Ectodermal cell (in vitro differentiated cells): ENCODE results near the gene EEF2.
"Not testable (repeated sequence)": the region's sequence is repeated elsewhere in the genome, so short reads cannot be mapped to it uniquely, and the experiment has no call there.

ENCODE experiments used
- H3K27ac ChIP-seq: 2 replicates; pipeline ENCODE4 v1.7.0; 2013; ENCODE audit warnings: mild to moderate bottlenecking, low read depth, low read length; ENCODE audit not compliant: insufficient read depth, poor library complexity, severe bottlenecking
- H3K27me3 ChIP-seq: 2 replicates; pipeline ENCODE4 v1.7.0; 2013; ENCODE audit warnings: mild to moderate bottlenecking, low read length; ENCODE audit not compliant: insufficient read depth, control insufficient read depth, poor library complexity, severe bottlenecking
- H3K36me3 ChIP-seq: one replicate; pipeline ENCODE4 v1.7.0; 2013; ENCODE audit warnings: low read length; ENCODE audit not compliant: control insufficient read depth, insufficient read depth
- H3K4me1 ChIP-seq: one replicate; pipeline ENCODE4 v1.7.0; 2013; ENCODE audit warnings: low read length; ENCODE audit not compliant: control insufficient read depth, insufficient read depth
- H3K4me3 ChIP-seq: 2 replicates; pipeline ENCODE4 v1.7.0; 2013; ENCODE audit warnings: low read depth, low read length, control low read depth; ENCODE audit not compliant: insufficient read depth
- H3K9me3 ChIP-seq: 2 replicates; pipeline ENCODE4 v1.7.0; 2013; ENCODE audit warnings: mild to moderate bottlenecking, low read length, moderate library complexity; ENCODE audit not compliant: control insufficient read depth
- WGBS, 2 experiments: methylation state at CpG; one replicate each; pipeline ENCODE4 v1.1.7; 2013; ENCODE audit warnings: missing lambda C conversion rate in 2 of 2; 5-methylcytosine and 5-hydroxymethylcytosine counted together

EEF2 gene

GRCh38 chr19:3968556-3969434, 16.5 kb downstream of the EEF2 start:
- peaks cover 20% of the 10 kb centered on the region for H3K4me1 ChIP-seq
- H3K9me3 ChIP-seq: no peaks in the 10 kb centered on the region
- H3K27me3 ChIP-seq: no peaks in the 10 kb centered on the region
- 26 to 30% methylated on average over 9 of the region's 9 CpGs for WGBS, 2 experiments
- H3K4me3 ChIP-seq: peak overlapping the region; percentile 80
- peak overlapping the region; percentile 91 for H3K27ac ChIP-seq
- H3K36me3 ChIP-seq: peaks cover 22% of the 10 kb centered on the region

- 88 to 90% methylated on average over 12 of the region's 12 CpGs for WGBS, 2 experiments
- H3K36me3 ChIP-seq: peaks cover 29% of the 10 kb centered on the region
Observed at GRCh38 chr19:3967983-3968382, 17.3 kb downstream of the EEF2 start.

DNA sequence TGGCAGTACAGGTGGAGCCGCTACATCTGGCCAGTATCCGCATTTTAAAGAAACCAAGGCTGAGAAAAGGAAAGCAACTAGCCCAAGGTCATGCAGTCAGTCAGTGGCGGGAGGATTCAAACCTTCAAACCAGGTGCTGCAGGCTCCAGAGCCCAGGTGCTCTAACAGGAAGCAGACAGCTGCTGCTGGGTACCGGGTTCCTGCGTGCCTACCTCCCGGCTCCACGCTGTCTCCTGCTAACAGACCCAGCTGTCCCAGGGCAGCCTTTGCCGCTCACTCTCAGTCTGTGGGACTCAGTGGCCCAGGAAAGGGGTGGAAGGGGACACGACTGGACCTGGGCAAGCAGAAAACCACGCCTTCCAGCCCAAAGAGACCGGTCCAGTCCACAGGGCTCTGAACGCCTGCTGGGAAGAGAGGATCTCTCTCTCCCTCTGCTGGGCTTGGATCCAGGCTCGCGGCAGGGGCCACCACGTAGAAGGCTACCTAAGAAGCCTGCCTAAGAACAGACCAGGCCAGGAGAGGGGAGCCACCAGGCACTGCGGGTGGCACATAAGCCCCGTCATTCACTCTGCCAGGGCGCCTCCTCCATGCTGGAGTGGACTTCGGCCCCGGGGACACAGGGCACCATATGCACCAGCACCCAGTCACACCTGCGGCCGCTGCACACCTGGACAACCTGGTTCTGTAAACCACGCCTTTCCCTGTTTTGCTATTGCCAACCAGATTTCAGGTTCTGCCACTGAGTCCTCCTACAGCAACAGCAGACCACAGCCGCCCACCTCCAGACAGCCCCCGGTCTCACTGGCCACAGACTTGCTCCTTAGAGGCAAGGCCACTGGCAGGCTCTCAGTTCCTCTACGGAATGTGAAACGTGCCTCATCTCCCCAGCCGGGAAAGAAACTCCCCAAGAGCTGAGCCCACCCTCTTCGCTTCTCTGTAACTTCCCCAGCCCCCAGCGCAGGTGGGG, 18.9 kb downstream of the EEF2 start:
- Histone ChIP-seq H3K4me3 (no peak overlapping the region), H3K27me3 (no peaks in the 10 kb centered on the region), H3K27ac (no peak overlapping the region), H3K36me3 (peaks cover 32% of the 10 kb centered on the region), H3K9me3 (no peaks in the 10 kb centered on the region), H3K4me1 (peaks cover 20% of the 10 kb centered on the region)
- WGBS, 2 experiments: 87 to 88% methylated on average over 30 of the region's 30 CpGs

More at GRCh38 chr19:3967983-3968382, 17.3 kb downstream of the EEF2 start:
- Histone ChIP-seq H3K27ac (peak overlapping the region; percentile 91), H3K4me1 (peaks cover 20% of the 10 kb centered on the region)
- not testable (repeated sequence) for H3K4me3 ChIP-seq, H3K9me3 ChIP-seq, H3K27me3 ChIP-seq

- 95 to 96% methylated on average over 53 to 57 of the region's 60 CpGs for WGBS, 2 experiments
- Histone ChIP-seq H3K9me3 (no peaks in the 10 kb centered on the region), H3K36me3 (peaks cover 38% of the 10 kb centered on the region), H3K27me3 (no peaks in the 10 kb centered on the region), H3K4me1 (peaks cover 16% of the 10 kb centered on the region), H3K27ac (no peak overlapping the region), H3K4me3 (no peak overlapping the region)
Observed at GRCh38 chr19:3964256-3965194, 20.7 kb downstream of the EEF2 start.

DNA sequence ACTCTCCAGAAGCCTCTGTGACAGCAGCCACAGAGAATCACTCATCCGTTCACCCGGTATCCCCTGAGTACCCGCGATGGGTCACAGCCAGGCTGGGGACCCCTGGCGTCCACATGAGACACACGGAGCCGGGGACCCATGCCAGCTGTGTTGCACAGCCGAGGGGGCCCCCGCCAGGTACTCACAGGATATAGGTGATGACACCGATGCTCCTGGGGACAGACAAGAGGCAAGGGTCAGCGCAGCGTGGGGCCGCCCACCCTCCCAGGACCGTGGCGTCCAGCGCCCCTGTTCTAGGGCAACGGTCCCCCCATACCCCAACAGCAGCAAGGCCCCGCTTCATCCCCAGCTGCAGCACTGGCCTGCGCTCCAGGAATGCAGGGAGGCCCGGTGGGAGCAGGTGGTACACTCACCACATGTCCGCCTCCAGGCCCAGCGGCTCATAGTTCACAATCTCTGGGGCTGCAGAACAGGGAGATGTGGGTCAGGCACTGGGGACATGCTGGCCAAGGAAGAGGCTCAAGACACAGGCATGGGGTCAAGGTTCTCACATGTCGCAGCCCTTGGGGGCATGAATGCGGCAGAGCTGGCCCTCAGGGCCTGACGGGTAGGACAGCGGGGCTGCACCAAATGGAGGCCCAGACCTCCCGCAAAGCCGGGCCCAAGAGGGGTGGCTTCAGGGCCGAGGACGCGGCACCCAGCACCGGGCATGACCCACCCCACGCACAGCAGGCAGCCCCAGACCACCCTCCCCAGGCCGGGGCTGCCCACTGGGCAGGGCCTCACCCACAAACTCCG, 21.6 kb downstream of the EEF2 start:
- H3K9me3 ChIP-seq: no peaks in the 10 kb centered on the region
- H3K4me3 ChIP-seq: no peak overlapping the region
- peaks cover 9% of the 10 kb centered on the region for H3K4me1 ChIP-seq
- H3K27ac ChIP-seq: no peak overlapping the region
- H3K36me3 ChIP-seq: peaks cover 45% of the 10 kb centered on the region
- H3K27me3 ChIP-seq: no peaks in the 10 kb centered on the region
- 96 to 97% methylated on average over 35 of the region's 35 CpGs for WGBS, 2 experiments

DNA sequence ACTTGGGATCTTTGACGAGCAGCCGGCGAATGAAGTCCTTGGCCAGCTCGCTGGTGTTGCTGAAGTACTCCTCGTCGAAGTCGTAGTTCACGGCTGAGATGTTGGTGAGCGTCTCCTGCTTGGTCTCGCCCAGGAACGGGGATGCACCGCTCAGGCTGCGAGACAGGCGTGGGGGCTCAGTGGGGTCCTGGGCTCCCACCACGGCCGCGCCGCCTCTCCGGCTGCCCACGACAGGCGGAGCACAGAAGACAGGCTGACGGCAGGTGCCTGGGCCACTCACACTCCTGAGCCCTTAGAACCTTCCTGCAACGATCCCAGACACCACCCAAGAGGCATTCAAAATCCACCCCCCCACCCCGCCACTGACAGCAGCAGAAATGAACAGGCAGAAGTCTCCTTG, 24.3 kb downstream of the EEF2 start:
- Histone ChIP-seq H3K27ac (no peak overlapping the region), H3K27me3 (no peaks in the 10 kb centered on the region), H3K4me1 (no peaks in the 10 kb centered on the region), H3K4me3 (no peak overlapping the region), H3K36me3 (peaks cover 44% of the 10 kb centered on the region), H3K9me3 (no peaks in the 10 kb centered on the region)
- 95 to 96% methylated on average over 24 of the region's 24 CpGs for WGBS, 2 experiments

- H3K27ac ChIP-seq: no peak overlapping the region
Observed at GRCh38 chr19:3959766-3960131, 25.5 kb downstream of the EEF2 start.

DNA sequence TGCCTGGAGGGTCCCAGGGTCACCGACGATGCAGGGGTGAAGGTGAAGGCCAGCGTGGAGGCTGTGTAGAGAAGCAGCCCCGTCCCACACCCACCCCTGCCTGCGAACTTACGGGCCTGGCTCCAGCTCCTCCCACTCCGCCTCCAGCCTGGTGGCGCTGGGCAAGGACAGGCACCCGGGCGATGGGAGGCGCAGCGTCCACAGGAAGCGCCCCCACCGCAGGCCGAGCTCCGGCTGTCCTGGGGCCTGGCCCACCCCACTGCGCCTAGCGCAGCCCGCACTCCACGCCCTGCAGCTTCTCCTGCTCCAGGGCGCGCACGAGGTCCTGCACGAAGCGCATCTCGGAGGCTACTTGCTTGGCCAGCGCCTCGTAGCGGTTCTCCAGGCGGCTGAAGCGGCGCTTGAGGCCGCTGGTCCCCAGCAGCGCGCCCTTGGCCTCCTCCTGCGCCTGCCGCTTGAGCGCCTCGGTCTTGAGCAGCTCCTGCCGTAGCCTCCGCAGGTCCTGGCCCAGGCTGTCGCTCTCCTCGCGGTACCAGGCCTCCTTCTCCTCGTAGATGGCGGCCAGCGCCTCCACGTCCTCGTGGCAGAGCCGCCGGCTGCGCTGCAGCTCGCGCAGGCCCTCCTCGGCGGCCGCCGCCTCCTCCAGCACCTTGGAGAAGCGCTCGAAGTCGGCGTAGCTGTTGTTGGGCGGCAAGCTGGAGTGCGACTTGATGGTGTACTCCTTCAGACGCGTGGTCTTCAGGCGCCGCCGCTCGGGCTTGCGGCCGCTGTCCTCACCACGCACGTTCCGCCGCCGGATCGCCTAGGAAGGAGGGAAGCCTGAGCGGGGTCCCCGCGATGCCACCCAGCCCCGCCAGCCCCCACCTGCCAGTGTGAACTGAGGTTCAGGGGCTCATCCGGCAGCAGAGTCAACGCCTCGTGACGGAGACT, 26.2 kb downstream of the EEF2 start:
- no peaks in the 10 kb centered on the region for H3K9me3 ChIP-seq
- no peak overlapping the region for H3K27ac ChIP-seq
- 96% methylated on average over 86 of the region's 86 CpGs for WGBS, 2 experiments
- H3K4me1 ChIP-seq: peaks cover 3% of the 10 kb centered on the region
- no peaks in the 10 kb centered on the region for H3K27me3 ChIP-seq
- no peak overlapping the region for H3K4me3 ChIP-seq
- peaks cover 29% of the 10 kb centered on the region for H3K36me3 ChIP-seq

More at GRCh38 chr19:3959766-3960131, 25.5 kb downstream of the EEF2 start:
- H3K27me3 ChIP-seq: no peaks in the 10 kb centered on the region
- H3K36me3 ChIP-seq: peaks cover 36% of the 10 kb centered on the region
- H3K9me3 ChIP-seq: no peaks in the 10 kb centered on the region
- WGBS, 2 experiments: 94 to 95% methylated on average over 15 of the region's 15 CpGs
- no peaks in the 10 kb centered on the region for H3K4me1 ChIP-seq
- H3K4me3 ChIP-seq: no peak overlapping the region
